OCI-LY1 (cell line): Measurements from ENCODE around the gene HEATR1.

Source experiments
- CTCF ChIP-seq: fragments of 200-600 bp; sonication (generic), shearing (Covaris generic); IDR thresholded peaks from 2 replicates; pipeline ENCODE4 v1.5.1; 2017; ENCODE audit warnings: mild to moderate bottlenecking, antibody characterized with exemption, low read length, moderate library complexity, mixed read lengths
- EZH2 ChIP-seq: fragments of 200-600 bp; sonication (generic), shearing (Covaris generic); IDR thresholded peaks from 2 replicates; pipeline ENCODE4 v1.8.0; 2017; ENCODE audit warnings: borderline replicate concordance, mixed run types, mild to moderate bottlenecking, antibody characterized with exemption, low read length, moderate library complexity, mixed read lengths

GRCh38 chr1:236543065-236543669, 61.1 kb downstream of the HEATR1 start:
- TF ChIP-seq CTCF (no peak), EZH2 (no peak)
